ENCODE data around the gene INSM2.

Gene INSM2, protein sequence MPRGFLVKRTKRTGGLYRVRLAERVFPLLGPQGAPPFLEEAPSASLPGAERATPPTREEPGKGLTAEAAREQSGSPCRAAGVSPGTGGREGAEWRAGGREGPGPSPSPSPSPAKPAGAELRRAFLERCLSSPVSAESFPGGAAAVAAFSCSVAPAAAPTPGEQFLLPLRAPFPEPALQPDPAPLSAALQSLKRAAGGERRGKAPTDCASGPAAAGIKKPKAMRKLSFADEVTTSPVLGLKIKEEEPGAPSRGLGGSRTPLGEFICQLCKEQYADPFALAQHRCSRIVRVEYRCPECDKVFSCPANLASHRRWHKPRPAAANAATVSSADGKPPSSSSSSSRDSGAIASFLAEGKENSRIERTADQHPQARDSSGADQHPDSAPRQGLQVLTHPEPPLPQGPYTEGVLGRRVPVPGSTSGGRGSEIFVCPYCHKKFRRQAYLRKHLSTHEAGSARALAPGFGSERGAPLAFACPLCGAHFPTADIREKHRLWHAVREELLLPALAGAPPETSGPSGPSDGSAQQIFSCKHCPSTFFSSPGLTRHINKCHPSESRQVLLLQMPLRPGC

DNA sequence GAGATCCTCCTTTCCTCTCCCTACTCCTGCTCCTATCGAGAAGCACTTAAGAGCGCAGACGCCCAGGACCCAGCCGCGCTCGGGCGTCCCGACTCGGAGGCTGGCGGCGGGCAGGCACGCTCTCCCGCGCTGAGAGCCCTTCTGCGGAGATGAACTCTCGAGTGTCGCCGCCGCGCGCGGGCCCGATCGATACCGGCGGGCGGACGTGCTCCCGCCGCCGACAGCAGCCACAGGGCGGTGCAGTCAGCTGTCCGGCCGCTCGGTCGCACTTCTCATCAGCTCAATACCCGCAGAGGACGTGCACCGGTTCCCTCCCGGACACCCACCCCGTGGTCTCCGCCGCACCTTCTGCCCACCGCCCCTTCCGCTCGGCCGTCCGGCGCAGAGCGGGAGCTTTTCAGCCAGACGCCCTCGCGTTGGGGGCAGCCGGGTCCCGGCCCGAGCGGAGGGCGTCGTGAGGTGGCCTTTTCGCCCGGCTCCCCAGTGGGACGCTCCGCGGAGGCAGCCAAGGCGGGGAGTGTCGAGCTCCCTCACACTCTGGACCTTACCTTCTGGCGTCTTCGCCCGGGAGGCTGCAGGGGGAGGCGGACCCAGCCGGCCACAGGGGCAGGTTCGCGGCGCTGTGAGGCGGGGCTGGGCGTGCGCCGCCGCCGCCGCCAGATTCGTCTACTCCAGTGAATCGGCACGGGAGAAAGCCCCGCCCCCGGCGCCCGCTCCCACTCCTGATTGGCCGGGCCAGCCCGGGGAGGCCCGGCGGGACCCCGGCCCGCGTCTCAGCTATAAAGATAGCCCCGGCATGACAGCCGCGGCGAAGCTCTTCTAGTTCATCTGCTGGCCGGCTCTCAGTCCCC lies at the start of gene INSM2:
TSS of gene INSM2 (plus strand) at position 808 of the 851 bp plus-strand sequence. CDS start 89 bp downstream, outside the sequence.
- DNase-seq (ENCODE audit: low spot score) = no peak

DNA sequence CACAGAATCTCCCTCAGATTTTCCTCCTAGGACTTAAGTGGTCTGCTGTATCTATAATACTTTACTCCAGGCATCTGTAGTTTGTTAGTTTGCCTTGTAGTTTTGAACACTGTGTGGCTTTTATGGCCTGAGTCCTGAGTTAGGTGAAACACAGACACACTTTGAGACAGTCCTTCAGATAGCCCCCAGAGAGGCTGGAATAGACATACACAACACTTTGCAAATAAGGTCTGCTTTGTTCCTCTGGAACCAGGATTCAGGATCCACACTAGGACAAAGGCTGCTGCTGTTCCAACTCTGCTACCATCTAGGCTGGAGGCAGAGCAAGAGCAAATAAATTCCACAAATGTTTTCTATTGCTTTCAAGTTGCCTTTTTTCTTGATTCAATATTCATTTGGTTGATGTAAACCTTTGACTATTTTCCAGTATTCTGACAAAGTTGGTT lies 41.4 kb upstream of the INSM2 start:
- DNase-seq (ENCODE audit: low spot score) = no peak

DNA sequence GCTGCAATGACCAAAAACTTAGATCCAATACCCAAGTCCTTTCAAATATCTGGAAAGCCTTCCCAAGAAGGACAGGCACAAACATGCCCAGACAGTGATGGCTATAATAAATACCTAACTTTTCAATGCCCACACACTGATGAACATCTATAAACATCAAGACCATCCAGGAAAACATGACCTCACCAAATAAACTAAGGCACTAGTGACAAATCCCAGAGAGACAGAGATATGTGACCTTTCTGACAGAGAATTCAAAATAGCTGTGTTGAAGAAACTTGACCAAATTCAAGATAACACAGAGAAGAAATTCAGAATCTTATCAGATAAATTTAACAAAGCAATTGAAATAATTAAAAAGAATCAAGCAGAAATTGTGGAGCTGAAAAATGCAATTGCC lies 38.7 kb upstream of the INSM2 start:
- DNase-seq (ENCODE audit: low spot score) = no peak

DNA sequence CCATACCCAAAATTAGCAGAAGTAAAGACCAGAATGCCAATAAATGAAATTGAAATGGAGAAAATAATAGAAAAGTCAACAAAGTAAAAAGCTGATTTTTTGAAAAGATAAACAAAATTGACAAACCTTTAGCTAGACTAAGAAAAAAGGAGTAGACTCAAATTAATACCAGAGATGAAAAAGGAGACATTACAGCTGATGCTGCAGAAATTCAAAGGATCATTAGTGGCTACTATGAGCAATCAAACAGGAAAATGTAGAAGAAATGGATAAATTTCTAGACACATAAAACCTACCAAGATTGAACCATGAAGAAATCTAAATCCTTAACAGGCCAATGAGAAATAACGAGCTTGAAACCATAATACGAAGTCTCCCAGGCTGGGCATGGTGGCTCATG lies 34.8 kb upstream of the INSM2 start:
- DNase-seq (ENCODE audit: low spot score) = no peak

DNA sequence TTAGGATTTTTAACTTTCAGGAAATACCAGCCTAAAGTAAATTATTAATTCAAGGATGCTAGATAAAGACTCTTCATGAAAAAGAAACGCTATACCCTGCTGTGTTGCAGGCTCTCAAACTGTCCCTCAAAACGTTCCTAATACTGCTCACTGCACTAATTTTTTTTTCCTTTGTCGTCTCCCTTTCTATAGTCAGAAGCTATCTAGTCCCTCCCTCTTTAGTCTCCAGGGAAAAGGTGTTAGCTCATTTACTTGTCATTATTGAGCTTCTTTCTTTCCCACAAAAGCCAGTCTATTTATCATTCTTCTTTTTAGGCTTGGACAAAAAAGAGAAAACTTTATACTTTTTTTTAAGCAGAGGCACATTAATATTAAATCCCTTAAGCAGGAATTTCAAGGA lies 30.3 kb upstream of the INSM2 start:
- no peak for DNase-seq (ENCODE audit: low spot score)

DNA sequence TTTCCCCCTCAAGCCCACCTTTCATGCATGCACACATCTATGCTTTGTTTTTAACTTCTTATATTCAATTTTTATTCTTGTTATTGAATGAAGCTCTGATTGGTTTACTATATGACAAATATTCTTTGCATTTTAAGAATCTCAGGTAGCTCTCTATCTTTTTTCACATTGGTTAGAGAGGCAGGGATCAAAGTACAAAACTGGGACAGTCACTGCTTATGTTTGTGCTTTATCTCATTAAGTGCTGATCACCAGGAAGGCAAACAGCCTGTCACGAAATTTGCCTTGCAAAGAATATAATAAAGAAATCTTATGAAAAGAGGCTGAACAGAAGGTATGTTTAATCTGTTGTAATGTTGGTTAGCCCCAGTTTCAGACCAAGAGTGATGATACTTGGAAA lies 29.7 kb upstream of the INSM2 start:
- DNase-seq (ENCODE audit: low spot score) = no peak

DNA sequence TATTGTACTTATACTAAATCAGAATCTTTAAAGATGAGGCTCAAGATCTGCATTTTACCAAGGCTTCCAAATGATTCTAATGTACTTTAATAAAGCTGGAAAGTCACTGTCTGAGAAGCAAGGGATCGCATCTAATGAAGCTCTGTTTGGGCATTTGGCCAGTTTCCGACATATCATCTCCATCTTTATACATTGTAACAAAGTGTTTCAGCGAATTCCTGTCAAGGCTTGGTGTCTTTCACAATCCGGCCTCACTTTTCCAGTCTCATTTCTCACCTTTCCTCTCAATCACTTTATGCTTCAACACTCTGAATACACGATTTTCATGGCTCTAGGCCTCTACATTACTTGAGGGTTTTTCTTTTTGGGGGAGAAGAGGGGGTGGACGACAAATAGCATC lies 27.5 kb upstream of the INSM2 start:
- DNase-seq (ENCODE audit: low spot score) = no peak

DNA sequence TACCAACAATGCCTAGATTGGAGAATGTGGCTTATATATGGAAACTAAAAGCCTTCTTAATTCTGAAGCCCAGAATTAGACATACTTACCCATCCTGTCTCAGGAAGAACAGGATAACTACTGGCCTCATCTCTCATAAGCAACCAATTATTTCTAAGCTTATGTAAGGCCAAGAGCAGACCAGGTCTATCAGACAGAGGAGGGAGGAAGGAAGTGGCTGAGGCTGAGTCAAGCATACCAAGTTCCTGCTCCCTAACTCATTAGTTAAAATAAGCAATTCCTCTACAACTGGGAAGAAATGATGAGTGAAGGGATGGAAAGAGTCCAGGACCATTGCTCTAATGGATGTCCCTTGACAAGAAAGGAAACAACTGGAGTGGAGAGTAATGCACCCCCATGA lies 27.0 kb upstream of the INSM2 start:
- DNase-seq (ENCODE audit: low spot score) = no peak

DNA sequence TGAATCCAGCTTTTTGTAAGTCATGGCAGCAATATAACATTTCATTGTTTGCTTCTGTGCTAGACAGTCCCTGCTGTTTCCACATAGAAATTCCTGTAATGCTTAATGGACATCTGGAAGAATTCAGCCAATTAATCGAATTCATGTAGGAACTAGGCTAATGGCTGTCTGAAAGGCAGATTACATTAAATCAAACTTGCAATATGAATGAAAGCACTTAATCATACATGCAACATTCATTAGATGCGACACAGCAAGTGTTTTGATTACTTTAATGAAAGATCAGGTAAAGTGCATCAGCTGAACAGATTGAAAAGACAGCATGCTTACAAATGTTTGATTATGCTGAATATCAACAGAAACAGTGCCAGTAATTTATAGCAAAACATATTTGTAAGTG lies 24.1 kb upstream of the INSM2 start:
- no peak for DNase-seq (ENCODE audit: low spot score)

DNA sequence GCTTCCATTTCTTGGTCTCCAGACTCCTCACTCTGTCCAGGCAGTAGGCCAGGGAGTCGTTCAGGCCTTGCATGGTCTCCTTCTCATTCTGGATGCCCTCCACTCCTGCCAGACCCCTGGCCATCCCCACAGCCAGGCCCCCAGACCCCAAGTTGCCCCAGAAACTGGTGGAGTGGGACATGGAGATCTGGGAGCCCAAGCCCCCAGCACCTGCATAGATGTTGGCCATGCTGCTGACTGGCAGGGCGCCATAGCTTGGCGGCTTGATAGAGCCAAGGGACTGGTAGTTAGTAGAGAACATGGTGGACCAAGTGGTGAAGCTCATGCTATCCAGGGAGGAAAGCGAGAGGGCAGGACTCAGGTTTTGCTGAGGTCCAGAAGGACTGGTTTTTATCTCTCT lies 21.2 kb upstream of the INSM2 start:
- no peak for DNase-seq (ENCODE audit: low spot score)

DNA sequence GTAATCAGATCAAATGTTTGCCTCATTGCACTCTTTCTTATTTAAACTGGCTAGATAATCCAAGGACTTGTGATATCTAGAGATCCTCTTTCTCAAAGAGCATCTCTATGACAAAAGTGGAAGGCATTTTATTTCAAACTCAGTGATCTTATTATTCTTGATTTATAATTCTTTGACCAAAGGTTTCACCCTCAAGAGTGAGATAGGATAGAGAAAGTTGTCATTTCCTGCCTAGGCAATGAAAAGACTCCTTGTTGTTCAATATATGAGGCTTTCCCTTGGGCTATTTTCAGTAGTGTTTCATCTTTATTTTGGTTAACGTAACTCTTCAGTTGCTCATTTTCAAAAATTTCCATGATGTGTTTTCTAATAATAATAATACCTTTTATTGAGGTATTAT lies 18.0 kb upstream of the INSM2 start:
- no peak for DNase-seq (ENCODE audit: low spot score)

DNA sequence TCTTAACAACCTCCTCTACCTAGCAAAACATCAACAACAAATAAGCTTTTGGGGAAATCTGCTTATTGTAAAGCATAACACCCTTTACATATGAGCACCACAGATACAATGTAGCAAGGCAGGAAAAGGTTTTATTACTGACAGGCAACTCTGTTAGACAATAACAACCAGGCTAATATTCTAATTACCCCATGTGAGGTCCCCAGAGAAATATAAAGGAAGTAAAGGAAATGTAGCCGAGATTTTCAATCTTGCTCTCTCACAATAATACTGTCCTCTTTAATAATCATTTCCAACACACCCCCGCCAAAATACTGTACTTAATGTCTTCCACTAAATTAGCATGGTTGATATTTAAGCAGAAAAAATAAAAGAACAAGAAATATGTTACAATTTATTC lies 14.0 kb upstream of the INSM2 start:
- peak; percentile 2 for DNase-seq (ENCODE audit: low spot score)

DNA sequence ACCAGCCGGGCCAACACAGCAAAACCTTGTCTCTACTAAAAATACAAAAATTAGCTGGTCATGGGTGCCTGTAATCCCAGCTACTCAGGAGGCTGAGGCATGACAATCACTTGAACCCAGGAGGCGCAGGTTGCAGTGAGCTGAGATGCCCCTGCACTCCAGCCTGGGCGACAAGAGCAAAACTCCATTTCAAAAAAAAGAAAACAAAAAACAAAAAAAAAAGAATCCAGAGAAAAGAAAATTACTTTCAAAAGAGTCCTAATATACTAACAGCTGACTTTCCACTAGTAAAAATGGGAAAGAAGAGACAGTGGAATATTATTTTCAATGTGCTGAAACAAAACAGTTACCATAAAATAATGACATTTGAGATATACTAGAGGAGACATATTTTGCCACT lies 8.3 kb upstream of the INSM2 start:
- DNase-seq (ENCODE audit: low spot score) = no peak

DNA sequence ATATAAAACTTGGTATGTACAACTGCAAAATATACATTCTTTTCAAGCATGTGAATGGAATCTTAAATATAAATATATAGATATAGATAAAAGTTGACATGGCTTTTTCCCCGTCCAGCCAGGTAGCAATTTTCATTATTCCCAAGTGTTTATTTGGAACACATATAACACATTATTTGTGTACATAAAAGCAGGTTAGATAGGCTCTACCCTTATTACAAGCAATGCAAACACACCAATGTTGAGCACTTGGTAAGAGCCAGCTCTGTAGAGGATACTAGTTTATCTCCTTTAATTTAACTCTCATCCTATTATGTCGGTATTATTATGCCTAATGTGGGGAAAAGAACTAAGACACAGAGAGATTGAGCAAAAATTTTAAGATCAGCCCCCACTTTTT lies 7.0 kb upstream of the INSM2 start:
- no peak for DNase-seq (ENCODE audit: low spot score)

DNA sequence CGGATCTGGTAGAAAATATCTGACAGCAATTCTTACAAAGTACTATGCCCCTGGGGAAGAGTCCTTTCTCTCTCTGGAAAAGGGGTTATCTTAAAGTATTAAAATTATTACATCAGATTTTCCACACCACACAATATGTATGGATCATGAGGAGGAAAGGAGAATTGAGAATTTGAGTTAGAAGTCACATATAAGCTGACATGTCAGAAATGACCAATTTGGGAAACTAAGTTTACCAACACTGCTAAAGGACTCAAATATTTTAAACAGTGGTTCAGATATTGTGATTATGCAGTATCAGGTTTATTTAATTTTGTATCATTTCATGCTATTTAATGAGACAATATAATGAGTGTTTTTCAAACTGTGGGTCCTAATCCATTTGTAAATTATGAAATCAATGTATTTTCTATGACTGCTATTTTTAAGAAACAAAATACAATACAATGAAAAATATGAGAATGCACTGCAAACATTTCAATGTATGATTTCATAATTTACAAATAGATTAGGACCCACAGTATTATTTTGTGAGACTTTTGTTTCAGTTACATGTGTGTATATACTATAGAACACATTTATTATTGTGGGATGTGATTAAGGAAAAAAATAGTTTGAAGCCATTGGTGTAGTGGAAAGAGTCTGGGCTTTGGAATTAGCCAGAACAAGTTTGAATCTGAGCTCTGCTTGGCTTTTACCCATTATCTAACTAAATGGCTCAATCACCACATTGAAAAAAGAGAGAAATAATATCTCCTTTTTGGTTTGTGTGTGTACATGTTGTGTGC lies 1.8 kb upstream of the INSM2 start:
- no peak for DNase-seq (ENCODE audit: low spot score)

DNA sequence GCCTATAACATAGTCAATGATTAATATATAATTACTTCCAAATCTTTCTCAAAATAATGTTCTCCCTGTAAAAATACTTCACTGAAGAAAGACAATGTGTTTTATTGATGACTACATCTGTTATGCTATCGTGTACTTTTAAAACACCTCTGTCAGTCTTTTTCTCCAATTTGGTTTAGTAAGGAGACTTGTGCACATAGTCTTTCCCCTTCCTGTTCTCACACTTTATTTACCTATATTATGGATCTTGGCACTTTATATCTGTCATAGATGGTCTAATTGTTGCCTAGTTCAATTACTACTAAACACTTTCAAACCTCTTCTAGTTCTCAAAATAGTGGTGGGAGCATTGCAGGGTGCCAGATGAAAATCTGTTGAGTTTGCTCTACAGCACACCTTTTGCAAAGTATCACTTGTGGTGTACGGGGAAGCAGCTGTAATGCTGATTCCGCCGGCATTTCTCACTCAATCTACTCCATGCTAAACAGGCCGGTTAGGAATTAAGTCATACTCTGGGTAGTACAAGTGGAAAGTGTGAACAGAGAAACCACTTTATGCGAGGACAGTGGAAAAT lies 1.1 kb upstream of the INSM2 start:
- DNase-seq (ENCODE audit: low spot score) = no peak

DNA sequence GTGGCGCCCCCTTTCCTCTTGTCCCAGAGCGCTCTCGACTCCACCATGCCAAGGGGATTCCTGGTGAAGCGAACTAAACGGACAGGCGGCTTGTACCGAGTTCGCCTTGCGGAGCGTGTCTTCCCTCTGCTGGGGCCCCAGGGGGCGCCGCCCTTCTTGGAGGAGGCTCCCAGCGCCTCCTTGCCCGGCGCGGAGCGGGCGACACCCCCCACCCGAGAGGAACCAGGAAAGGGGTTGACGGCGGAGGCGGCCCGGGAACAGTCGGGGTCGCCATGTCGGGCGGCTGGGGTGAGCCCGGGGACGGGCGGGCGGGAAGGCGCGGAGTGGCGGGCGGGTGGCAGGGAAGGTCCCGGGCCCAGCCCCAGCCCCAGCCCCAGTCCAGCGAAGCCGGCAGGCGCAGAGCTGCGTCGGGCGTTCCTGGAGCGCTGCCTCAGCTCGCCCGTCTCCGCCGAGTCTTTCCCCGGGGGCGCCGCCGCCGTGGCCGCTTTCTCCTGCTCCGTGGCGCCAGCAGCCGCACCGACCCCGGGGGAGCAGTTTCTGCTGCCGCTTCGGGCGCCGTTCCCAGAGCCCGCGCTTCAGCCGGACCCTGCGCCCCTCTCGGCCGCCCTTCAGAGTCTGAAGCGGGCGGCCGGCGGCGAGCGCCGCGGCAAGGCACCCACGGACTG lies 376 bp downstream of the INSM2 start:
- no peak for DNase-seq (ENCODE audit: low spot score)

DNA sequence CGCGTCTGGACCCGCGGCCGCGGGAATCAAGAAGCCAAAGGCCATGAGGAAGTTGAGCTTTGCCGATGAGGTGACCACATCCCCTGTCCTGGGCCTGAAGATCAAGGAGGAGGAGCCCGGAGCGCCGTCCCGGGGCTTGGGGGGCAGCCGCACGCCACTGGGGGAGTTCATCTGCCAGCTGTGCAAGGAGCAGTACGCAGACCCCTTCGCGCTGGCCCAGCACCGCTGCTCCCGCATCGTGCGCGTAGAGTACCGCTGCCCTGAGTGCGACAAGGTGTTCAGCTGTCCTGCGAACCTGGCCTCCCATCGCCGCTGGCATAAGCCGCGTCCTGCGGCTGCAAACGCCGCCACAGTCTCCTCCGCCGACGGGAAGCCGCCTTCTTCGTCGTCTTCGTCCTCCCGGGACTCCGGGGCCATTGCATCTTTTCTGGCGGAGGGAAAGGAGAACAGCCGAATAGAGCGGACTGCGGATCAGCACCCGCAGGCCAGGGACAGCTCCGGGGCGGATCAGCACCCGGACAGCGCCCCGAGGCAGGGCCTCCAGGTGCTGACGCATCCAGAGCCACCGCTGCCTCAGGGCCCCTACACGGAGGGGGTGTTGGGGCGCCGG lies 1.0 kb downstream of the INSM2 start:
- DNase-seq (ENCODE audit: low spot score) = no peak

DNA sequence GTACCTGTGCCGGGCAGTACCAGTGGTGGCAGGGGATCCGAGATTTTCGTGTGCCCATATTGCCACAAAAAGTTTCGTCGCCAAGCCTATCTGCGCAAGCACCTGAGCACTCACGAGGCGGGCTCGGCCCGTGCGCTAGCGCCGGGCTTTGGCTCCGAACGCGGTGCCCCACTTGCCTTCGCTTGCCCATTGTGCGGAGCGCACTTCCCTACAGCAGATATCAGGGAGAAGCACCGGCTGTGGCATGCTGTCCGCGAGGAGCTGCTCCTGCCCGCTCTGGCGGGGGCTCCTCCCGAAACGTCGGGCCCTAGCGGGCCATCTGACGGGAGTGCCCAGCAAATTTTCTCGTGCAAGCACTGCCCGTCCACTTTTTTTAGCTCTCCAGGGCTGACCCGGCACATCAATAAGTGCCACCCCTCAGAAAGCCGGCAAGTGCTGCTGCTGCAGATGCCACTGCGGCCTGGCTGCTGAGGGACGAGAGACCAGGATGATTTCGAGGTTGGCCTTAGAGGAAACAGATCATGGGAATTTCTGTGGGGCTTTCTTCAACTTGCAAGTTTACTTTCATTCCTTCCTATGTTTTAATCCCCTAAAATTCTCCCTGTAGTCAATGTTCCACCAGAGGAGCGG lies 1.6 kb downstream of the INSM2 start:
- no peak for DNase-seq (ENCODE audit: low spot score)

DNA sequence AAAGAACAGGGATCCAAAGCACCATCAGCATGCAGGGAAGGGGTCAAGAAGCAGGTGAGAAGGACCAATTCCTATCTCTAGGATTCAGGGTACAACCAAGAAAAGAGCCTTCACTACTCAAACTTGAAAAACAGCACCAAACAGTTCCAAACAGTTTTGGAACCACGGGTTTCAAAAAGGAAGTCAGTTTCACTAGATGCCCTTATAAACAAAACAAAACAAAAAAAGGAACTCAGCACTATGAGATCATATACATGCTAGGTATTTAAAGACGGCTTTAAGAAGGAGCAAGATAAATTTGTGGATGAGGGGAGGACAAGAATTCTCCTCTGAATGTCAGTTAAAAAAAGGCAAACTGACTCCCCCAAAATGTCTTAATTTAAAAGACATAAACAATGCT lies 6.0 kb downstream of the INSM2 start:
- DNase-seq (ENCODE audit: low spot score) = peak; percentile 31
